GM18870 (cell line): ENCODE measurements around the gene CACNA1C.

Source experiments
- ATAC-seq: cut with Tn5 transposase; IDR thresholded peaks from one replicate; pipeline ENCODE4 v1.9.1; 2021; ENCODE audit warnings: moderate library complexity; ENCODE audit not compliant: unreplicated experiment

Gene CACNA1C

DNA sequence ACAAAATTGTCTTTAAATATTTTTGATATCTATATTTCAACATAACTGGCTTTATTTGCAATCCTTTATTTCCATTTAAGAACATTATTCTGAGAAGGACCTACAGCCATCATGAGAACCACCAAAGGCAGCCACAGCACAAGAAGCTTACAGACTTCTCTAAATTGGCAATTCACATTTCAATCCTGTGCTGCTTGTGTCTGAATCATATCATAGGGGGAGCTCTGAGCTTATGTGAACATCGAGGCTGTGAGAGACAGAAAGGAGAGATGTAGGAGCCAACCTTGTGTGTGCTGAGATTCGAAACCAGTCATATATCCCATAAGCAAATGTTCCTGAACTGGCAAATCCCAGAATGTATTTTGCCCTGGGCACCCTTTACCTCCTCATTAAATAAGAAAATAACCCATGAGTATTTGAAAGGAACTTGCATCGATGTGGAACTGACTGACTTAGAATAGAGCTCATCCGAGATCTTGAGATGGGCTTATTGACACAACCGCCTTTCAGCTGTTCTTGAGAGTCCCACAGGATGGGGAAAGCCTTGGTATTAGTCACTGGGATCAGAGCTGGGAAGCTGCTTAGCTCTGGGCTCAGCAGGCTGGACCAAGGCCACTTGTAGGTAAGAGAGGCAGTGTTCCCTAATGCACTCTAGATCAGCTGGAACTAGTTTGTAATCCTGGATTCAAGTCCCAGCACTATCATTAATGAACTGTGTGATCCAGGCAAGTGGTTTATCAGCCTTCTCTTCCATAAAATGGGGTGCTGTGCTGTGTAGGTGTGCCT is 329.8 kb downstream of the CACNA1C start:
- ATAC-seq, result no peak

- no peak for ATAC-seq
Measured at GRCh38 chr12:2383325-2384028, 330.7 kb downstream of the CACNA1C start.

GRCh38 chr12:2384029-2384386 is 331.2 kb downstream of the CACNA1C start:
- no peak for ATAC-seq

- no peak for ATAC-seq
Measured at GRCh38 chr12:2384533-2385351, 332.0 kb downstream of the CACNA1C start.

DNA sequence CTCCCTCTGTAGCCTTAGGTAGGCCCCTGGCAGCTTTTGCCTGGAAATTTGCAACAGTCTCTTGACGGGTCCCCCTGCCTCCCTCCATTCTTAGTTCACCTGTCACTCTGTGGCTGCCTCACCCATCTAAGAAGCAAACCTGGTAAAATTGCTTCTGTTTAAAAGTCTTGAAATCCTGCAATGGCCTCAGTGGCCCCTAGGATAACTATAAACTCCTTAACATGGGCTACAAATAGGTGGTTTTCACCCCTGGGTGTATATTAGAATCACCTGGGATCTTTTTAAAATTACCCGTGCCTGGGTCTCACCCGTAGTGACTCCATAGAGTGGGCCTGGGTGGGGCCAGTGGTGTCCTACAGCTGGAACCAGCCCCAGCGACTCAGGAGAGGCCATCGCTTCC is 332.7 kb downstream of the CACNA1C start:
- no peak for ATAC-seq

GRCh38 chr12:2386566-2386965 is 333.8 kb downstream of the CACNA1C start:
- ATAC-seq, result no peak

DNA sequence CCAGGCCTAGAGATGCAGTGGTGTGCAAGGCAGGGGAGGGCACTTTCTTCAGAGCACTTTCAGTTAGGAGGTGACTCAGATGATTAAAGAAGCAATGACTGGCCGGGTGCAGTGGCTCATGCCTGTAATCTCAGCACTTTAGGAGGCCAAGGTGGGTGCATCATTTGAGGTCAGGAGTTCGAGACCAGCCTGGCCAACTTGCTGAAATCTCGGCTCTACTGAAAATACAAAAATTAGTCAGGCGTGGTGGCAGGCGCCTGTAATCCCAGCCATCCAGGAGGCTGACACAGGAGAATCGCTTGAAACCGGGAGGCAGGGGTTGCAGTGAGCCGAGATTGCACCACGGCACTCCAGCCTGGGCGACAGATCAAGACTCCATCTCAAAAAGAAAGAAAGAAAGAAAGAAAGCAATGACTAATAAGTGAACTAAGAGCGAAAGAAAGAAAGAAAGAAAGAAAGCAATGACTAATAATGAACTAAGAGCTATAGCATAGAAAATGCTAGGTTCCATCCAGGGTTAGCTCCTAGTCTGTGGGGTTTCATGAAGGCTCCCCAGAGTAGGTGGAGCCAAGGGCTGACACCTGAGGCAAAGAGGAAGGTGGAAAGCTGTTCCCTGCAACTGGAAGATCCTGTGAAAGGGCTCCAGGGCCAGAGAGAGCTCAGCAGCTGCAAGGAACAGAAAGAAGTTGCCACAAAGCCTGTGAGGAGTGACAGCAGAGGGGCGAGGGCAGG is 334.5 kb downstream of the CACNA1C start:
- ATAC-seq, result peak; percentile 81

DNA sequence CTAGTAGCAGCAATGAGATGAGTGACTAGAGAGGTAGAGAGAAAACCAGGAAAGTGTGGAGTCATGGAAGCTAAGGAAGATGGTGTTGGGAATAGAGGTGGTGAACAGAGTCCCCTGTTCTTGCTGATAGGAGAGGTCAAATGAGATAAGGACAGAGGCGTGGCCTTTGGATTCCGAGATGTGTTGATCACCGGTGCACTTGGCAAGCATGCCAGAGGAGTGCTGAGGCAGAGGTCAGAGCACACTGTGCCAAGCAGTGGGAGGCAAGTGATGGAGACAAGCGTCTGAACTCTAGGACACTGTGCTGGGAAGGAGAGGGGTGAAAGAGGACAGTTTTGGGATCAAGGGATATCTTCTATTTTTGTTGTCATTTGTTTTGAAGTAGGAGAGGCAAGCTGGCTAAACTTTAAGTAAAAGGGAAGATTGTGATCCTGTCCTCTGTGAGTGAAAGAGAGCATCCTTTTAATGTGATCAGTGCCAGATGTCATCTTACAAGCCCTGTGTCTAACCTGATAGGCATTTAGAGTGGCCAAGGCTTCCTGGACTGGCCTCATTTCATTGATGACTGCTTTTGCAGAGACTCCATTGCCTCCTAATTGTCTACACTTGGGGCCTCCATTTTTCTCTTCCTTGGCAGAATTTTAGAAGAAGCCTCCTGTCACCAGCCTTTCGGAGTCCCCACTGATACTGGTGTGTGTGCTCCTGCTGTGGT is 336.4 kb downstream of the CACNA1C start:
- no peak for ATAC-seq

- no peak for ATAC-seq
Measured at GRCh38 chr12:2390133-2390532, 337.3 kb downstream of the CACNA1C start.

- ATAC-seq, result no peak
Measured at GRCh38 chr12:2390850-2391390, 338.1 kb downstream of the CACNA1C start.

GRCh38 chr12:2391740-2392331 is 339.0 kb downstream of the CACNA1C start:
- ATAC-seq, result no peak

- no peak for ATAC-seq
Measured at GRCh38 chr12:2393016-2393415, 340.2 kb downstream of the CACNA1C start.

DNA sequence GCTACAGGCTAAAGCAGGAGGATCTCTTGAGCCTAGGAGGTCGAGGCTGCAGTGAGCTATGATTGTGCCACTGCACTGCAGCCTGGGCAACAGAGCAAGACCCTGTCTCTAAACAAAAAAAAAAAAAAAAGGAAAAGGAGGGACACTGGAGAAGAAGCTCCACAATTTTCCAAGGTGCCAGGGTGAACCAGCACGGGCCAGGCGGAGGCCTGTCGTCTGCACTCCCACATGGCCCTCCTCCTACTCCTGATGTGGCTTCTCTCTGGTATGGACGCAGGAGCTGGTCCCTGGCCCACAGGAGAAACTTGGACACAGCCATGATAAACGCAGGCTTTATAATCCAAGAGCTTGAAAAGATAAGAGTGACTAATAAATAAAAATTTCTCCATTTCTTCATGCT is 341.2 kb downstream of the CACNA1C start:
- no peak for ATAC-seq

GRCh38 chr12:2395354-2395977 is 342.7 kb downstream of the CACNA1C start:
- ATAC-seq, result no peak

DNA sequence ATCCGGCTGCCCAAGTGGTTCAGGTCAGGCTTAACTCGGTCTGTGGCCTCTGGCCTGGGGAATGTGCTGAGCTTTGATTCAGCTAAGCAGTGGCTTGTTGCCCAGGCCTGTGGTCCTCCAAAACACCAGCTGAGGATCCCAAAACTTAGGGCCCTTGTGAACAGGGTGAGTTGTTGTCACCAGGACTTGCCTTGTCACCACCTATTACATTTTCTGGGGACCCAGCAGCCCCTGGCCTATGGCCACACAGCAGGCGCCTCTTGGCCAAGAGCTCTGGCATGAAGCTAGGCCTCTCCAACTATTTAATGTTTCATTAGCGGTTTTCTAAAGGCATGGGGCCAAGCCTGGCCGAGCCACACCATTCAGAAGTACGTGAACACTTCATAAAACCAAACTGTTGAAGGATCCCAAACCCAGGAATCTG is 343.7 kb downstream of the CACNA1C start:
- no peak for ATAC-seq

DNA sequence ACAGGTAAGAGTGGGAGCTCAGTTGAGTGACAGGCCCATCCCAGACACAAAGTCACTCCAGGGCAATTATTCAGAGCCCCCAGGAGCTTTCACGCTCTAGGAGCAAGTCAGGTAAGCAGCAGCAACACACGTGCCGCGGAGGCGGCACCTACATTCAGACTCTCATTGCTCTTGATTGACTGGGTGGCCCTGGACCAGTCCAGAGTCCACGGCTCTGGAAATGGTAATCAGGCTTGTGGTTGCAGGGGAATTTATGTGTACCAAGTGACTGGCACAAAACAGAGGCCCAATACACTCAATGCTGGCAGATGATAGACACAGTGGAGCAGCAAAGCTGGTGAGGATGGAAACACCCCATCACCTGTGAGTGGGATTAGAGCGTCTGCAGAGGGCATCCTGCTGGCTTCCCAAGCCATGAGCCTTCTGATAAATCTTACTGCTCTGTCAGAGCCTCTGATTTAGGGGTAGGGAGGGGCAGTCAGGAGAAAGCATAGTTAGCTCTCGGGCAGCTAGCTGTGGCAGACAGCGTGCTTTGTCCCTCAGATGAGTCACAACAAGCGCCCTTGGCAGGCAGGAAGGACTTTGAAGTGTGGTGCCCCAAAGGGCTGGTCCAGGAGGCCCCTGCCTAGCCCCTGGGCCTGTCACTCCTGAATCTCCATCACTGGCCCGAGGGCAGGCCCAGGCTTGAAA is 344.7 kb downstream of the CACNA1C start:
- no peak for ATAC-seq

DNA sequence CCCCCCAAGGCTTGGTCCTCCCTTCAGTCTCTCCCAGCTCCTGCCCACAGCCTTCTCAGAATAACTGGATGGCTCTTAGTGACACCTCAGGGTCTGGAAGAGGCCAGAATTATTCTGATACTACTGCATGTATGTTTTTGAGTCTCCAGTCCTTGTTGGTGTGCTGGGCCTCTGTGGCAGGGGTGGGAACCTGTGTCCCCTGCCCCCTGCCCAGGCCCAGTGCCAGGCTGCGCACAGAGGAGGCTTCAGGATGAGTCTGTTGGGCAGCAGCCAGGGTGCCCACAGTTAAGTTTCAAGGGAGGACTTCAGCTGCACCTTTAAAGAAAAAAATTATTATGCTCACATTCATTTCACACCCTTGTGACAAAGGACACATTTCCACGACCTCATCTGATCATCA is 348.3 kb downstream of the CACNA1C start:
- ATAC-seq, result no peak

DNA sequence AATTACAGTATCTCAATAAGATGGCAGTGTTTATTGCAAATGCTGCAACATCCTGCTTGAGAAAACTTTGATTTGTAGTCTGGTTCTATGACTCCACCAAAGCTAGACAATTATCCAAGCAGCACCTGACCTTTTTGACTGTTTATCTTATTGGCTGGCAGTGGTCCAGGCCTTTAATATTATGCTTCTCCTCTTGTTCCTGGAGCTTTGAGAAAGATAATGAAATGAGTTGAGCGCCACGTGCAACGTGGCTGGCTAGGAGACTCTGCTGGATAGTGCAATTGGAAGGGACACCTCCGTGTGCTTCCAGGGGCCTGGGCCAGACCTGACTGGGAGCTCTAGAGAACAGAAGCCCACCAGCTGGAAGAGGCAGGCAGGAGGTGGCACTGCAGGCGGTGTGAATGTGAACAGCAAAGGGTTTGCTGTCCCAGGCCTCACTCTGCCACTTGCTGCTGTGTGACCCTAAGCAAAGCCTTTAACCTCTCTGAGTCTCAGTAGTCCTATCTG is 349.3 kb downstream of the CACNA1C start:
- ATAC-seq, result no peak
